Measurements from ENCODE around the gene CD24. TPM values are rescaled to one million over a fixed set of nuclear protein-coding genes. Genes with fewer than 3 reads are reported as not detected.
"Not testable (repeated sequence)": the region's sequence is repeated elsewhere in the genome, so short reads cannot be mapped to it uniquely, and the experiment has no call there.

The CD24 gene
- total RNA-seq, 1 donor from 2014 or later = 49.4 TPM

DNA sequence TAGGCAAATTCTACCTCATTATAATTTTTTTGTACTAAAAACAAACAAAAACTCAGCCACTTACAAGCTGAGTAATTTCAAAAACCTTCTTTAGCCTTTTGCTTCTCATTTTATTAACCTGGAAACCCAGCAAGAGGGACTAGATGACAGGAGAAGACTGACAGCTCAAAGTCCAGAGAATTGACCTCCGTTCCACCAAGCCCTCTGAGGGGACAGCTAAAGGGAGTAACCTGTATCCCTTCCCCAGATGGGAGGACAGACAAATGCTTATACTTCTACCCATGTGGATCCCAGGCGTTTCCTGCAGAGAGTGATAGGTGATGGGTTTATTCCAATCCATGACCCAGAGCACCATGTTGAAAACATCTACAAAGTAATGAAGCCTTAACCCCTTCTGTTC is 35.0 kb upstream of the CD24 start:
- intact Hi-C loops (cut with micrococcal nuclease) = no loop called here
- POLR2A ChIA-PET = no interaction called here
- Mint-ChIP-seq H3K27ac (no peak overlapping the region), H3K36me3 (ENCODE audit: low read depth) (no peaks in the 10 kb centered on the region), H3K4me3 (no peak overlapping the region), H3K4me1 (no peaks in the 10 kb centered on the region), H3K9me3 (no peaks in the 10 kb centered on the region), H3K27me3 (peaks cover 4% of the 10 kb centered on the region)
- no peak for ATAC-seq (ENCODE audit: low read depth)
- TF ChIP-seq, protein P1, sequence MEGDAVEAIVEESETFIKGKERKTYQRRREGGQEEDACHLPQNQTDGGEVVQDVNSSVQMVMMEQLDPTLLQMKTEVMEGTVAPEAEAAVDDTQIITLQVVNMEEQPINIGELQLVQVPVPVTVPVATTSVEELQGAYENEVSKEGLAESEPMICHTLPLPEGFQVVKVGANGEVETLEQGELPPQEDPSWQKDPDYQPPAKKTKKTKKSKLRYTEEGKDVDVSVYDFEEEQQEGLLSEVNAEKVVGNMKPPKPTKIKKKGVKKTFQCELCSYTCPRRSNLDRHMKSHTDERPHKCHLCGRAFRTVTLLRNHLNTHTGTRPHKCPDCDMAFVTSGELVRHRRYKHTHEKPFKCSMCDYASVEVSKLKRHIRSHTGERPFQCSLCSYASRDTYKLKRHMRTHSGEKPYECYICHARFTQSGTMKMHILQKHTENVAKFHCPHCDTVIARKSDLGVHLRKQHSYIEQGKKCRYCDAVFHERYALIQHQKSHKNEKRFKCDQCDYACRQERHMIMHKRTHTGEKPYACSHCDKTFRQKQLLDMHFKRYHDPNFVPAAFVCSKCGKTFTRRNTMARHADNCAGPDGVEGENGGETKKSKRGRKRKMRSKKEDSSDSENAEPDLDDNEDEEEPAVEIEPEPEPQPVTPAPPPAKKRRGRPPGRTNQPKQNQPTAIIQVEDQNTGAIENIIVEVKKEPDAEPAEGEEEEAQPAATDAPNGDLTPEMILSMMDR (IDR thresholded peaks at IDR 0.05) = no peak
- no peak for DNase-seq
- CTCF ChIA-PET = no interaction called here

DNA sequence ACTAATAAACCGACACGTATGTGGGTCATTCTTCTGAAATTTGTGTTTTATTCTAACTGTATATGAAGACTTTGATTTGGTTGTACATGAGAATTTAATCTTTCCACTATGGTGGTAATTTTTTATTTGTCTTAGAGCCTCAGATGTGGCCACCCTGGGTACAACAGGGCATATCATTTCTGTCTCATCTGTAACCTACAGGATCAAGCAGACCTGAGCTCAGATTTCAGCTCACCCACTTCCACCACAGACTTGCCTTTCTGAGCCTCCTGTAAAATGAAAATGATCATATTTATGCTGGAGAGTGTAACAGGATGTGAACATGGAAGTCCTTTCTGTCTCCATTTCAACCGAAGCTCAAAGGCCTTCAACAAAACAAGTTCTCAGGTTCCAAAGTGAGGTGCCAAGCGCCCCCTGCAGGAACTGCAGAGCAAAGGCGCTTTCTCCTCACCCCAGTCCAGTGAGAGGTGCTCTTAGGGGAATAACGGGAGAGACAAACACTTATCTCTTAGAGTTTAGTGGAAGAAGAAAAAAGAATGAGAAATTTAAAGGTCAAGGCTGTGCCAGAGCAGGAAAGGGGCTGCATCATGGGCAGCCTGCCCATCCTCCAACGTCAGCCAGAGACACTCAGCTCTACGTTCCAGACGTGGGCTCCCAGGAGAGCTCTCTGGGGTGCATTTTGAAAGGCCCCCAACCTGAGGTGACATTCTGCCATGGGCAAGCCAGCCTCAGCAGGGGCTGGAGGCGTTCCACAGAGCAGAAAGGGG is 23.0 kb upstream of the CD24 start:
- no peaks in the 10 kb centered on the region for H3K36me3 Mint-ChIP-seq (ENCODE audit: low read depth)
- intact Hi-C loops (cut with micrococcal nuclease) = loop anchor here (1.0 kb wide), 3 partner anchors 389 to 662 kb away; no protein-coding TSS in a partner anchor
- H3K4me1 Mint-ChIP-seq = peaks cover 2% of the 10 kb centered on the region
- ChIA-PET CTCF (interaction anchor here (0.8 to 1.9 kb wide), 21 partner anchors 9 to 663 kb away, joined by 3 to 14 read pairs (median 4); no protein-coding TSS in a partner anchor), POLR2A (interaction anchor here (0.5 kb wide), 1 partner anchor 51 kb away, joined by 7 read pairs; no protein-coding TSS in a partner anchor)
- H3K27ac Mint-ChIP-seq = no peak overlapping the region
- peak; percentile 34 for DNase-seq
- TF ChIP-seq, protein P1 (IDR thresholded peaks at IDR 0.05) = peak; percentile 31
- no peaks in the 10 kb centered on the region for H3K27me3 Mint-ChIP-seq
- no peak overlapping the region for H3K4me3 Mint-ChIP-seq
- H3K9me3 Mint-ChIP-seq = no peaks in the 10 kb centered on the region
- ATAC-seq (ENCODE audit: low read depth) = peak; percentile 73

DNA sequence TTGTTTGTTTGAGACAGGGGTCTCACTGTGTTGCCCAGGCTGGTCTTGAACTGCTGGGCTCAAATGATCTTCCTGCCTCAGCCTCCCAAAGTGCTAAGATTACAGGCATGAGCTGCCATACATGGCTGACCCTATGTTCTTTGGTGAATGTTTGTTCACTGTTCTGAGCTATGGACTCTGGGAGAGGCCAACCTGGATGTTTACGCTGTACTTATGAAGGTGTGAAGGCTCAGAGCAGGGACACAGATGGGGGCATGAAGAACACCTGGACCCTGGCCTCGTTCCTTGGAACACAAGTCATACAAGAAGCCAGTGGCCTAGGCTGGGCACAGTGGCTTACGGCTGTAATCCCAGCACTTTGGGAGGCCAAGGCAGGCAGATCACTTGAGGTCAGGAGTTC is 21.1 kb upstream of the CD24 start:
- Mint-ChIP-seq H3K36me3 (ENCODE audit: low read depth) (no peaks in the 10 kb centered on the region), H3K27ac (no peak overlapping the region), H3K4me3 (no peak overlapping the region), H3K27me3 (no peaks in the 10 kb centered on the region), H3K9me3 (no peaks in the 10 kb centered on the region), H3K4me1 (peaks cover 2% of the 10 kb centered on the region)
- ChIA-PET CTCF (interaction anchor here (0.6 to 1.3 kb wide), 2 partner anchors 430 to 552 kb away, joined by 3 to 4 read pairs; no protein-coding TSS in a partner anchor), POLR2A (no interaction called here)
- DNase-seq (no peak), ATAC-seq (ENCODE audit: low read depth) (no peak)
- TF ChIP-seq, protein P1 (IDR thresholded peaks at IDR 0.05) = no peak
- intact Hi-C loops (cut with micrococcal nuclease) = no loop called here

DNA sequence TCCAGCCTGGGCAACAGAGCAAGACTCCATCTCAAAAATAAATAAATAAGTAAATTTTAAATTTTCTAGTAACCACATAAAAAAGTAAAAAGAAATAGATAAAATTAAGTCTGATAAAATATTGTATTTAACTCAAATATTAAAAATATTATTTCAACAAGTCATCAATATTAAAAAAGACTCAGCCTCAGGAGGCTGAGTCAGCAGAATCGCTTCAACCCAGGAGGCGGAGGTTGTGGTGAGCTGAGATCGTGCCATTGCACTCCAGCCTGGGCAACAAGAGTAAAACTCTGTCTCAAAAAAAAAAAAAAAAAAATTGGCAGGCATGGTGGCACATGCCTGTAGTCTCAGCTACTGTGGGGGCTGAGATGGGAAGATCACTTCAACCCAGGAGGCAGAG is 15.2 kb upstream of the CD24 start:
- CTCF ChIA-PET = interaction anchor here (1.0 to 1.1 kb wide), 2 partner anchors 8 to 10 kb away, joined by 3 read pairs; no protein-coding TSS in a partner anchor
- H3K4me1 Mint-ChIP-seq; H3K36me3 Mint-ChIP-seq (ENCODE audit: low read depth); intact Hi-C loops (cut with micrococcal nuclease); DNase-seq; H3K4me3 Mint-ChIP-seq; H3K27me3 Mint-ChIP-seq; H3K9me3 Mint-ChIP-seq; H3K27ac Mint-ChIP-seq; ATAC-seq (ENCODE audit: low read depth); POLR2A ChIA-PET: not testable (repeated sequence)

DNA sequence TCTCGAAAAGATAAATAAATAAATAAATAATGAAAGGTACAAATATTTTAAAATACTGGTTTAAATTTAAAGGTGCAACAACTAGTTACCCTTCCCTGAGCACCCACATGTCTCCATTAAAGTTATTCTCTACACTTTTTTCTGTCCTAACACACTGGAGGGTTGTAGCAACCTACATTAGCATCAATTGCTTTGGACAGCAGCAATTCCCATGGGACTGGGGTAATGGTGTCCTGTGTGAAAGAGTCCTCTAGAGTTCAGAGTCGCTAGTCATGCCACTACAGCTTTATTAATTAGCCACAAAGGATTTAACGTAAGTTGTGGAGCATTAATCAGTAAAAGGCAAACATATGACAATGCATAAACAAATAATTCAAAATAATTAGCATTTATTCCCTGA is 14.1 kb upstream of the CD24 start:
- Mint-ChIP-seq H3K27me3 (peaks cover 2% of the 10 kb centered on the region), H3K9me3 (no peaks in the 10 kb centered on the region), H3K4me3 (no peak overlapping the region), H3K36me3 (ENCODE audit: low read depth) (no peaks in the 10 kb centered on the region), H3K27ac (no peak overlapping the region), H3K4me1 (no peaks in the 10 kb centered on the region)
- TF ChIP-seq, protein P1 (IDR thresholded peaks at IDR 0.05) = no peak
- ATAC-seq (ENCODE audit: low read depth) = no peak
- DNase-seq = no peak
- ChIA-PET CTCF (interaction anchor here (1.0 kb wide), 1 partner anchor 9 kb away, joined by 3 read pairs; no protein-coding TSS in a partner anchor), POLR2A (no interaction called here)
- intact Hi-C loops (cut with micrococcal nuclease) = no loop called here

All from activated B cell treated with CpG ODN at 0.5 μM for 24 hours (primary cell).